ENCODE data around the gene KCNK3.

The KCNK3 gene

GRCh38 chr2:26666671-26667070 is 25.9 kb upstream of the KCNK3 start:
- H3K4me3 ChIP-seq (ENCODE audit: low read length) = no peak overlapping the region
- no peak for DNase-seq (ENCODE audit: low read depth)
- no peak for TF ChIP-seq CTCF (conservative IDR thresholded peaks at IDR 0.05; ENCODE audit: low read length)

- TF ChIP-seq CTCF (conservative IDR thresholded peaks at IDR 0.05; ENCODE audit: low read length) = no peak
- DNase-seq (ENCODE audit: low read depth) = no peak
- H3K4me3 ChIP-seq (ENCODE audit: low read length) = no peak overlapping the region
These were observed 24.5 kb upstream of the KCNK3 start for GRCh38 chr2:26668041-26668440.

GRCh38 chr2:26668856-26669750 is 23.4 kb upstream of the KCNK3 start:
- no peak for DNase-seq (ENCODE audit: low read depth)
- TF ChIP-seq CTCF (conservative IDR thresholded peaks at IDR 0.05; ENCODE audit: low read length) = no peak
- H3K4me3 ChIP-seq (ENCODE audit: low read length) = no peak overlapping the region

GRCh38 chr2:26670171-26670570 is 22.4 kb upstream of the KCNK3 start:
- no peak for DNase-seq (ENCODE audit: low read depth)
- no peak for TF ChIP-seq CTCF (conservative IDR thresholded peaks at IDR 0.05; ENCODE audit: low read length)
- H3K4me3 ChIP-seq (ENCODE audit: low read length) = no peak overlapping the region

- DNase-seq (ENCODE audit: low read depth) = no peak
- no peak for TF ChIP-seq CTCF (conservative IDR thresholded peaks at IDR 0.05; ENCODE audit: low read length)
- no peak overlapping the region for H3K4me3 ChIP-seq (ENCODE audit: low read length)
These were observed 21.5 kb upstream of the KCNK3 start for GRCh38 chr2:26670931-26671460.

GRCh38 chr2:26671691-26672090 is 20.8 kb upstream of the KCNK3 start:
- no peak for DNase-seq (ENCODE audit: low read depth)

More at GRCh38 chr2:26671691-26672090, 20.8 kb upstream of the KCNK3 start:
- TF ChIP-seq CTCF (conservative IDR thresholded peaks at IDR 0.05; ENCODE audit: low read length) = no peak
- no peak overlapping the region for H3K4me3 ChIP-seq (ENCODE audit: low read length)
